Thyroid gland (tissue), 4 donors: ENCODE data around the gene OR14J1.
"Not testable (repeated sequence)": the region's sequence is repeated elsewhere in the genome, so short reads cannot be mapped to it uniquely, and the experiment has no call there.

Experiments
- POLR2A ChIP-seq, 2 donors: fragments of 450-650 bp; IDR thresholded peaks; one replicate each; pipeline ENCODE4 v1.6.1; 2017; ENCODE audit warnings: antibody characterized with exemption in 2 of 2, mild to moderate bottlenecking in 2 of 2, moderate library complexity in 1 of 2
- TF ChIP-seq, protein P1 (sequence below), 6 experiments: fragments of 200-600 bp in 3 of 6; fragments of 450-650 bp in 3 of 6; sonication (generic) in 3 of 6; IDR thresholded peaks; one replicate each; pipeline ENCODE4 v1.5.1; 2016 to 2019; ENCODE audit warnings: antibody characterized with exemption in 6 of 6, mild to moderate bottlenecking in 2 of 6, inconsistent platforms in 1 of 6, moderate library complexity in 1 of 6

DNA sequence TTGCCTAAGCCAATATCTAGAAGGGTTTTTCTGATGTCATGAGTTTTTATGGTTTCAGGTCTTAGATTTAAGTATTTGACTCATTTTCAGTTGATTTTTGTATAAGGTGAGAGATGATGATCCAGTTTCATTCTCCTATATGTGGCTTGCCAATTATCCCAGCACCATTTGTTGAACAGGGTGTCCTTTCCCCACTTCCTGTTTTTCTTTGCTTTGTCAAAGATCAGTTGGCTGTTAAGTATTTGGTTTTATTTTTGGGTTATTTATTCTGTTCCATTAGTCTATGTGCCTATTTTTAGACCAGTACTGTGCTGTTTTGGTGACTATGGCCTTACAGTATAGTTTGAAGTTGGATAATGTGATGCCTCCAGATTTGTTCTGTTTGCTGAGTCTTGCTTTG, 21.8 kb downstream of the OR14J1 start:
- not testable (repeated sequence) for TF ChIP-seq POLR2A (IDR thresholded peaks at IDR 0.05)
- TF ChIP-seq, protein P1, sequence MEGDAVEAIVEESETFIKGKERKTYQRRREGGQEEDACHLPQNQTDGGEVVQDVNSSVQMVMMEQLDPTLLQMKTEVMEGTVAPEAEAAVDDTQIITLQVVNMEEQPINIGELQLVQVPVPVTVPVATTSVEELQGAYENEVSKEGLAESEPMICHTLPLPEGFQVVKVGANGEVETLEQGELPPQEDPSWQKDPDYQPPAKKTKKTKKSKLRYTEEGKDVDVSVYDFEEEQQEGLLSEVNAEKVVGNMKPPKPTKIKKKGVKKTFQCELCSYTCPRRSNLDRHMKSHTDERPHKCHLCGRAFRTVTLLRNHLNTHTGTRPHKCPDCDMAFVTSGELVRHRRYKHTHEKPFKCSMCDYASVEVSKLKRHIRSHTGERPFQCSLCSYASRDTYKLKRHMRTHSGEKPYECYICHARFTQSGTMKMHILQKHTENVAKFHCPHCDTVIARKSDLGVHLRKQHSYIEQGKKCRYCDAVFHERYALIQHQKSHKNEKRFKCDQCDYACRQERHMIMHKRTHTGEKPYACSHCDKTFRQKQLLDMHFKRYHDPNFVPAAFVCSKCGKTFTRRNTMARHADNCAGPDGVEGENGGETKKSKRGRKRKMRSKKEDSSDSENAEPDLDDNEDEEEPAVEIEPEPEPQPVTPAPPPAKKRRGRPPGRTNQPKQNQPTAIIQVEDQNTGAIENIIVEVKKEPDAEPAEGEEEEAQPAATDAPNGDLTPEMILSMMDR (IDR thresholded peaks at IDR 0.05), result not testable (repeated sequence)
